Myocyte (in vitro differentiated cells): ENCODE measurements around the gene ALDH7A1. TPM values are rescaled to one million over a fixed set of nuclear protein-coding genes. Genes with fewer than 3 reads are reported as not detected.
A peak's percentile ranks its signal among the peaks of the same experiment; 100 is the strongest.

Source experiments
- DNase-seq: peaks from one replicate; pipeline ENCODE4 v3.0.0-alpha.2; 2012; ENCODE audit warnings: low read depth
- total RNA-seq: library from RNA; depleted of rRNA; stranded (reverse); fragments of >200 nt; gene quantifications from 2 replicates; pipeline ENCODE4 v1.2.3, GENCODE V29; 2014

The ALDH7A1 gene
- total RNA-seq, 1 donor from 2014 or later, result 19.0 TPM

DNA sequence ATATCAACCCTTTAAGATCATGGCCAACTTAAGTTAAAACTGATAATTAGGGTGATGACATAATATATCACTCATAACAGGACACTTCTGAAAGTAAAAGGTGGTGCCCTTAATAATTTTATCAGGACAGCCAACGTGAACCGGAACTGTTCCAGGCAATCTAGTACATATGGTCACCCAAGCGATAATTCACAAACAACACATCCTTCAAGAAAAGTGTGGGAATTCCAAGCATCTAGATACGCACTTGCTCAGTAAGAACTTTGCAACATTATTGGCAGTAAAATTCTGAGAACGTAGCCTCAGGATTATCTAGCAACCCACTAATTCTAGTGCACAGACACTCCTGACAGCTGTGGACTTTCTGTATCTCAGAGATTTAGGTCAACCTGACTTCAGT, 85.7 kb downstream of the ALDH7A1 start:
- no peak for DNase-seq

DNA sequence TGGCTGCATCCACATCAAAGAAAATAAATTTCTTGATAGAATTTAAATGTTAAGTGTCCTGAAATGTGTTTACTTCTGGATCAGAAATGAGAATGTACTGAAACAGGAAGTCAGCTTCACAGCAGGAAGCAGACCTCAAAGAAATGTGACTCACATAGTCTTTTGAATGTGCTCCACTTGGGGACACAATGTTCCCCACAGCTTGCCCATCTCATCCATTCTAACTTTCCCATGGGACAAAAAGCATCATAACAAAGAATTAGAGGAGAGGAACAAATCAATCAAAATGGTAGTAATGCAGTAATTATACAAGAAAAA, 86.1 kb downstream of the ALDH7A1 start:
- DNase-seq, result peak; percentile 22

DNA sequence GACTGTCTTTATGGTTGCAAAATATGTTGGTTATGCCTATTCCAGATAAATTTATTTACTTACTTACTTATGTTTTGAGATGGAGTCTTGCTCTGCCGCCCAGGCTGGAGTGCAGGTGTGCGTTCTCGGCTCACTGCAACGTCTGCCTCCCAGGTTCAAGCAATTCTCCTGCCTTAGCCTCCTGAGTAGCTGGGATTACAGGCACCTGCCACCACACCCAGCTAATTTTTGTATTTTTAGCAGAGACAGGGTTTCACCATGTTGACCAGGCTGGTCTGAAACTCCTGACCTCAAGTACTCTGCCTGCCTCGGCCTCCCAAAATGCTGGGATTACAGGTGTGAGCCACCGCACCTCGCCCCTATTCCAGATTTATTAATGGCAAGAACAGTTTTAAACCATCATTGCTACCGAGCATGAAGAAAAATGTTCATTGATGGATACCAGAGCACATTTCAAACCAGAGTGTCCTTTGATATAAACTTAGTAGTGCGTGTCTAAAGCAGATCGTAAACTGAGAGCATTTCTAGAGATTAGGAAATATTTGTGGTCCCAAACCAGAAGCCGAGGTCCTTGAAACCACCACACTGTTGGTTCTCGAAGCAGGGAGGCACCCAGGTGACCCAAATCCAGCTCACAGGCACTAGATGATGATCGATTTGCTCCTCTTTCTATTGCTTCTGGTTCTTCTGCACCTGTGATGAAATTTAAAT, 86.6 kb downstream of the ALDH7A1 start:
- DNase-seq, result no peak

DNA sequence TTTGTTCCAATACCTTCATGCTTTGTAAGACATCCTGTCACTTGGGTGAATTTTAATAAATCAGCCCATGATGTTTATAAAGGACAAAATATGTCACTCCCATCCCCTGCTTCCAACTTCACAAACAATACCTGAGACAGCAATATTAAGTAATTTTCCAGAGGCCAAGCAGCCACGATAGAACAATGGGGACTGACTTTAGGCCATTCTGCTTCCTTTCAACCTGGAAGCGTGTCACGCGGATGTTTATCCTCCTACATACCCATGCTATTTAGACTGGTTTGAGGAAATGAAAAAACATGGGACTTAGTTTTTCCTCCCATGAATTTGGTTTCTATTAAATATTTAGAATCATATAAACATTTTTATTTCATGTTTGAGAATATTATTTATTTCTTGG, 88.9 kb downstream of the ALDH7A1 start:
- DNase-seq, result no peak

DNA sequence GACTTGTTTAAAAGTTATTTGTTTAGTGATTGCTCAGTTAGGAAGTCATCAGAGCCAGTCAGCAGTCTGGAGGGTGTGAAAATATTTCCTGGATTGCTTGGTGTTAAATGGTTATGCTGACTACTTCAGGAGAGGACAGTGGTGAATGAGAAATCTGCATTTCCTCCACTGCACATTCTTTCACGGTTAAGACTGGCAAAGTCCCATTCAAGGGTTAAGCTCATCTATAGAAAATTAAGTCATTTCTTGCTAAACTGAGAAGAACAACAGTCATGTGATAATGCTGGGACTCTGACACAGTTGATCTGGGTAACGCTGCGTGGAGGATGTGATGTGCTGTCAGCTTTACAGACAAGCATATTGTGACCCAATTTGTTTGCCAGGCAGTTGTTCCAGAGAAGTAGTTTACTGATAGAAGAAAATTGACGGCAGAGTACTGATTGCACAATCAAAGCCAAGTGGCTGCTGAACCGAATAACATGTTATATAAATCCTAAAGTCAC, 91.4 kb downstream of the ALDH7A1 start:
- DNase-seq, result peak; percentile 28

DNA sequence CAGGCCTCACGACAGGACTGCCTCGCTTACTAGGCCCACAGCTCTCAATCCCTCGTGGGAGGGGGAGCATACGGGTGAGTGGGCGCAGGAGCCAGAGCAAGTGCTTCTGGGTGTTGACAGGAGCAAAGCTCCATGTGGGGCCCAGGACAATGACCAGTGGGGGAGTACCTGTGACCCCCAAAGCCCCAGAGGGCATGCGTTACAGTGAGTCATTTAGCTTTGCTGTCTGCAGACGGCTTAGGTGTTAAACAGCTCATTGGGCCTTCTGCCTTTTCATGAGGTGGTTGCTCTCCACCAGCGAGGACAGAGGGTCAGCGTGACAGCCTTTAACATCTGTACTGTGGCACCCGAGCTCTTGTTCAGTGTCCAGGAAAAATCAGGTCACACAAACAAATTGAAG, 93.6 kb downstream of the ALDH7A1 start:
- no peak for DNase-seq

DNA sequence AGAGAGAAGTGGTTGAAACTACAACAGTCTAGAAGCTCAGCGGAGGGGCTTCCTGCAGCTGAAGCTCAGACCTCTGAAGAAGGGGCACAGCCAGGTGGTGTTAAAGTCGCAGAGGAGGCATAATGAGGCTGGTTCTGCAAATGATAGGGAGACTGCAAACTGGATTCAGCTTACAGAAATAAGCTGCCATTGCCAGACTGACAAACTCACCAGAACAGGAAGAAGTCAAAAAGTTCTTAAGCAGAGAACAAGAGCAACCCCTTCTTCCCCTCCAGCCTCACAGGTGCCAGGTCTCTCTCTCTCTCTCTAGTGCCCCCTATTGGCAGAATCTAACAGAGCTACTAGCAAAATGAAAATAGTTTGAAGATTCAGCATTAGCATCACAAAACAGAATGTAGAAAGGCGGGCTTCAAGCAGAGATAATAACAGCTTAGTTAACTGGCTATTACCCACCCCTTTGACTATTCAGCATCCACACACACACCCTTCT, 95.1 kb downstream of the ALDH7A1 start:
- peak; percentile 31 for DNase-seq

DNA sequence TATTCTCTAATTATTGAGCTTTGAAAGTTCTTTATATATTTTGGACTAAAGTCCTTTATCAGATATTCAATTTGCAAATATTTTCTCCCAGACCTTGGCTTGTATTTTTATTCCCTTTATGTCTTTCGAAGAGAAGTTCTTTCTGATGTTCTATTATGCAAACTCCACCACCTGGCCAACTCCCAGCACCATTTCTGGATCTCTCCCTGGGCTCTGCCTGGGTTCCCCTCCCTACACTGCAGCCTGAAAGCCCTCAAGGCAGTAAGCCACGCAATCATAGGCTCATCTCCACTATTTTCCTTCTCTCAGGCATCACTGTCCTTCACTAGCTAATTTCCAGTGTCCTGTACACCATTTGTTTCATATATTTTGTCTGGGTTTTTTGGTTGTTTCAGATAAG, 95.7 kb downstream of the ALDH7A1 start:
- no peak for DNase-seq

DNA sequence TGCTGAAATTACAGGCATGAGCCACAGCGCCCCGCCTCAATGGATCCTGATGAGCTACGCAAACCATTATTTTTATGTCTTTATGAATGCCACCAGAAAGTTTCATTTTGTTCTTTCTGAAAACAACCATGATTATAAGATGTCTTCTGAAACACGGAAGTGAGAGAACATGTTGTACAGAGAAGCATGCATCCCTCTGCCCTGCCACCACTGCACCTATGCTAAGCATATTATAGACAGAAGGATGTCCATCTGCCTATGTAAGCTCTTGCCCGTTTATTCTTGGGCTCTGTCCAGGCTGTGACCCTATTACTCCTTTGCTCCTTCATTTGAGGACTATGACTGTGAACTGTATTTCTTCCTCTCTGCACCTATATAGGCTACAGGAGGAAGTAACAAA, 97.5 kb downstream of the ALDH7A1 start:
- no peak for DNase-seq

DNA sequence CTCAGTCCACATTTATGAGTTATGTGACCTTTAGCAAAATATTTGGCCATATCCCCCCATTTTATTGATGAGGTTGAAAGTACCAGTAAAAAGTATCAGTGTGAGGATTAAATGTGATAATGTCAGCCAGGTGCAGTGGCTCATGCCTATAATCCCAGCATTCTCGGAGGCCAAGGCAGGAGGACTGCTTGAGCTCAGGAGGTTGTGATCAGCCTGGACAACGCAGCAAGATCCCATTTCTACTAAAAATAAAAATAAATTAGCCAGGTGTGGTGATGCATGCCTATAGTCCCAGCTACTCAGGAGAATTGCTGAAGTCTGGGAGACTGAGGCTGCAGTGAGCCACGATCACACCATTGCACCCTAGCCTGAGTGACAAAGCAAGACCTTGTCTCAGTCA, 100.6 kb downstream of the ALDH7A1 start:
- DNase-seq, result no peak

DNA sequence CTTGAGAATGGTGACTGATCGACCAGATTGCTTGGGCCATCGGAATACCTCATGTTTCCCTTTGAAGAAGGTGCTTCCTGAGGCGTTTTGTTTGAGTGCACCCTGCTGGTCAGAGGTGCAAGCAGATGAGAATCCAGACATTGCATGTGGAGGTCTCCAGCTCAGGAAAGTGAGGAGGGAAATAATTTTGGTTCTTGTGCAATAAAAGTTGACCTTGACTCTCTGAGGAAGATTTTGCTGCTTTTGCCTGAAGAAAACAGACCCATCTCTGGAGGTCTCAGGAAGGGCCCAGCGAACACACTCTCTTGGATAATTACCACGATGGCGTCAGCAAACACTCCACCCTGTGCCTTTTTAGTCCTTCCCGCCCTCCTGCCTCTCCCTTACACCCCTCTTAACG, 102.1 kb downstream of the ALDH7A1 start:
- no peak for DNase-seq

DNA sequence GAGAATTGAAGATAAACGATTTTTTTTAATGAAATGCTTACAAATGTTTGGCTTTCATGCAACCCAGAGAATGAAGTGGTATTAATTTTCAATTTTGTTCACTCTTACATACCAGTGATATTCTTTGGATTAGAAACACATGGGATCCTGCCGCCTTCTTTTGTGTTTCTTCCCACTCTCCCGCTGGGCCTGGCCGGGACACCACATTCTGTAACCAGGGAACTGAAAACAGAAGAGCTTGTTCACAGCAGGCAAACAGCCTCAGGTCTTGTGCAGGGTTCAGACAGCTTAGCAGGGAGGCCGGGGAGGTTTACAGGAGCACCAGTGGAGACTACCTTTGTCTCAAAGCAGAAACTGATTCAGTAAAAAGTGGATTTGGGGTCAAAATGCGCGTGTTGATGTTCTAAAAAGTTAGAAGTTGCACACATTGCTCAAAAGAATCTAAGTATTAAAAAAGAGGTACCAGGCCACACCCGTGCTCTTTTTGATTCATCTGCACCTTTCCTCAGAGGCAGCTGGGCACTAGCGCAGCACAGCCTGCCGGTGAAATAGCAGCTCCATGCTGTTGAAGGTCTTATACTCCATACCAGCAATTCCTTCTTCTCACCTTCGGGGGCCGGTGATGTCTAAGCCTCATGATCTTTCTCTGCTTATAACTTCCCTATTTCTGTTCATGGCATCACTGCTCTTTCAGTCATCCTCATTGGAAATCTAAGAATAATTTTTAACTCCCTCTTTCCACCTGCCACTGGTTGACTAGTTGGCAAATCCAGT, 104.7 kb downstream of the ALDH7A1 start:
- peak; percentile 12 for DNase-seq

DNA sequence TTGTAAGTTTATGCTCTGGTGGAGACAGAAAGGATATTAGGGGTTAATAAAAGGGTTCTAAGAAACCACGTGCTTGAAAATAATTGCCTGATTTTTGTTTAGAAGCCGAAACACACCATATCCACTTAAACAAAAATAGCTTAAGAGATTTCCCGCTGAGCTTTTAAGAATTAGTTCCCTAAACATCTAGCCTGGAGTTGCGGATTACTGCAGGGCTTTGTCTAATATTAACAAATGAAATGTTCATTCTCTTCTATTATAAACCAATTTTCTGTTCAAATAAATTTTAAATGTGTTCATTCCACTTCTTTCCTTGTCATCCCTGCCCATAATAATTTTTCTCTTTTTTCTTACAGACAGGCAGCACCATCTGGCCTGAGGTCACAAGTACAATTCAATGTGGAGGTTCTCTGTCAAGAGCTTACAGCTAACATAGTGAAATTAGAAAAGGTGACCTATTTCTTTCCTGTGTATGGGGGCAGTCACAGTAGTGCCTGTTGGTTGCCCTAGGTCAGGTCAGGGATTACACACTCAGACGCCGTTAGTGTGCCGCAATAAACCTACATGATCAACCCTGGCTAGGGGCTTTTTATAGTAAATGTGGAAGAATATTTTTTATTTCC, 106.5 kb downstream of the ALDH7A1 start:
- no peak for DNase-seq

DNA sequence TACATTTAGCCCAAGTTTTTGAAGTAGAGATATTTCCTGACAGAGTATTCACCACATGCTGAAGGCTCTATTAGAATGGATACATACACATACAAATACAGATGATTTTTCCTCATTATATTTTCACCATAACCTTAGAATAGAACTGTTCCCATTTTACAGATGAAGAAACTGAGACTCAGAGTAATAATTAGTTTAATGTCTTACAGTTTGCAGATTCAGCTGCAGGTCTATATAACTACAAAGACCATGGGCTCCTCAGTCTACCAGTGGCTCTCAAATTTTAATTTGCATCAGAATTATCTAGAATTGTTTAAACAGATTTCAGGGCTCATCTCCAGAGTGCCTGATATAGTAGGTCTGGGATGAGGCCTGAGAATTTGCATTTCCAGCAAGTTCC, 107.4 kb downstream of the ALDH7A1 start:
- no peak for DNase-seq

DNA sequence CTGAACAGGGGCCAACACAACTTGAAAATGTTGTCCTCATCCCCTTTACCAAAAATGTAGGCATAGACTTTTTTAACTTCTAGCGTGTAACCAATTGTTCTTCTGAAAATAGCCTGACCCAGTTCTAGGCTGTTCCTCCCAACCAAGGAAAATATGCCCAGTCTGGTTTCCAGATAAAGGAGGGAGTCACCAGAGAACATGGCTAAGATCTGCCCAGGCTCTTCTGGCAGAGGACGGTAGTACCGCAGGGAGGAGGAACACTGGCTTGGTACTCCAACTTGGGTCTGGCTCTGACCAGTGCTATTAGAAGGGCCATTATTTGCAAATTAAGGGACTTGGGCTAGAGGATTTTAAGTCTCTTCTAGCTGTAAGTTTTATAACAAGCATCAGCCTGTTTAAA, 108.7 kb downstream of the ALDH7A1 start:
- no peak for DNase-seq

DNA sequence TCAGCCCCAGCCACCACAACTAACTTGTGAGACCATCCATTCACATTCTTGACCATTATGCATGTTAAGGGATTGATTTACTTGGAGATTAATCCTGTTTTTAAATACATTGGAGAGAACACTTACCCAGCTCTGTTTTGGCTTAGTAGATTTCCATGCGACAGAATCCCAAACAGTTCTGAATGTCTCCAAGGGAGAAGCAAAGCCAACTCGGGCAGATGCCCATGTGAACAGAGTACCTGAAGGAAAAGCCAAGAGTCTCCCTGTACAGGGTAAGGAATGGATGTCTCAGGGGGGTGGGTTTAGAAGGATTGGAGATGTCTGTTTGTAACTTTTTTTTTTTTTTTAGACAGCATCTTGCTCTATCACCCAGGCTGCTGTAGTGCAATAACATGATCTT, 110.8 kb downstream of the ALDH7A1 start:
- no peak for DNase-seq

DNA sequence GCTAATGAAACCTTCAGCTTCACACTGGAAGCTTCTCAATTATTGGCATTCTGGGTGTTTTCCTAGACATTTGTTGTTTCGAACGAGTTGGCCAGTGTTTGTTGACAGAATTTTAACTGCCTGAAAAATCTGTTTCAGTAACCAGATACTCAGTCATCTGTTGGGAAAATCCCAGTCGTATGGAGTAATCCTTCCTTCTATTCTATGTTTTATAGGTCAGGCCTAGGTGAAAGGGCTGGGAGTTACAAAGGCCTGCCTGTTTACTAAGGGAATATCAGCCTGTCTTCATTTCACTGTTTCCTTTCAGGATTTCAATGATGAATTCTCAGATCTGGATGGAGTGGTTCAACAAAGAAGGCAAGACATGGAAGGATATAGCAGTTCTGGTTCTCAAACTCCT, 111.9 kb downstream of the ALDH7A1 start:
- DNase-seq, result peak; percentile 30

DNA sequence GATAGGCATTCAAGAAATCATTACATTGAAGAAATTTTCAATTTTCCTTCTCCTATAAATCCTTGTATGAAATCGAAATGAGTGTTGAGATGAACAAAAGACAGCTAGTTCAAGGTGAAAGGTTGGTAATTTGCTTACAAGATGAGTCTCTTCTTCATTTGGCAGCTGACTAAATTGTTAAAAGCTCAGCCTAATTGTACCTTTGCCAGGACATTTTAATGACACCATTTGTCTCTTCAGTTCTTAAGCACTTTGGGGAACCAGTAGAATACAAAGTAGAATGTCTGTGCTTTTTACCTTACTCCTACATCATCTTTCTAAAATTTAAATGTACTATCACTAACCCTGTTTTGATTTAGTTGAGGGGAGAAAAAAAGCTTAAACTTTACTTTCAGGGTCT, 112.4 kb downstream of the ALDH7A1 start:
- DNase-seq, result no peak

DNA sequence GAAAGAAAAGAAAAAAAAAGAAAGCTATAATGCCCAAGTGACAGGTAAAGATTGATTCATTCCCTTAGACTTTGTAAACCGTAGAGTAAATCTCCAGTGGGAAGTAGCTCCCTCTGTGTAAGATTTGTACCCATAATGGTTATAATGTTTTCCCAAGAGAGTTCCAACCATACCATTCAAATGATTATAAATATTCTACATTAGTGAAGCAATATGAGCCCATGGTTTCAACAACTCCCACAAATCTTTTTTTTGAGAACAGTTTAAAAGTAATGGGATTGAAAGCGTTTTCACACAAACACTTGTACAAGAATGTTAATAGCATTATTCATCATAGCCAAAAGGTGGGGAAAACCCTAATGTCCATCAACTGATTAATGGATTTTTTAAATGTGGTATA, 113.8 kb downstream of the ALDH7A1 start:
- DNase-seq, result no peak
